ENCODE results near the gene BCAS2.

DNA sequence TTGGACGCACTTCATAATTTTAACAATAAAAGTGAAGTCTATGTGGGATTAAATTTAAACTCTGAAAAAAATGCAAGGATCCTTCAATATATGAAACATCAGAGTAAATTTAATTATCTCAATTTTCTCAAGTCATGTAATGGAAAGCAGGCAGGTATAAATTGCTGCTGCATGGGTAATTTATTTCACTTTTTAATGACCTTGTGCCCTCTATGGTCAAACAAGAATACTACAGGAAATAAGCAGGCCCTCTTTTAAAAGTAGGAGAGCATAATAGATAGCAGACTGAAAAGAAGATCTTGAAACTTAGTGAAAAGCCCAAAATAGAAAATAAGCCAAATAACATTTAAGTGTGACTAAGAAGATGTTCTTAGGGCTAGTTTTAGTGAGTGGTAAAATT is 22.9 kb downstream of the BCAS2 start:
- TF ChIP-seq EZH2phosphoT487 (IDR thresholded peaks at IDR 0.05; ENCODE audit: insufficient read depth, low read depth) = no peak
- TF ChIP-seq EZH2 (IDR thresholded peaks at IDR 0.05; ENCODE audit: insufficient read depth, poor library complexity, severe bottlenecking) = no peak

All from GM23248 (cell line).